K562 (cell line): ENCODE data around the gene KLHL35. TPM values are rescaled to one million over a fixed set of nuclear protein-coding genes. Genes with fewer than 3 reads are reported as not detected.

Experiments used
- BRD9 ChIP-seq: fragments of 450-650 bp; IDR thresholded peaks from 2 replicates; pipeline ENCODE4 v1.6.1; 2018; ENCODE audit warnings: low read depth; ENCODE audit not compliant: partially characterized antibody
- MTA1 ChIP-seq: fragments of 450-650 bp; IDR thresholded peaks from 2 replicates; pipeline ENCODE4 v1.6.1; 2017; ENCODE audit warnings: borderline replicate concordance
- NCOA2 ChIP-seq, 2 experiments: fragments of 450-650 bp; IDR thresholded peaks; 2 replicates each; pipeline ENCODE4 v1.6.1; 2018; ENCODE audit warnings: mild to moderate bottlenecking in 2 of 2, moderate library complexity in 1 of 2; ENCODE audit not compliant: partially characterized antibody in 2 of 2
- NCOR1 ChIP-seq: fragments of 450-650 bp; IDR thresholded peaks from 2 replicates; pipeline ENCODE4 v1.6.1; 2016; ENCODE audit warnings: mild to moderate bottlenecking, moderate library complexity
- POU5F1 ChIP-seq: fragments of 150-350 bp; IDR thresholded peaks from 2 replicates; pipeline ENCODE4 v1.6.1; 2014; ENCODE audit warnings: borderline replicate concordance, low read length, low read depth, mild to moderate bottlenecking; ENCODE audit not compliant: partially characterized antibody
- SIN3B ChIP-seq: fragments of 450-650 bp; IDR thresholded peaks from 2 replicates; pipeline ENCODE4 v1.6.1; 2017; ENCODE audit warnings: low read depth, mild to moderate bottlenecking, moderate library complexity
- SMAD1 ChIP-seq: fragments of 150-350 bp; IDR thresholded peaks from 2 replicates; pipeline ENCODE4 v1.6.1; 2014; ENCODE audit warnings: low read length, low read depth; ENCODE audit not compliant: partially characterized antibody
- SMAD4 ChIP-seq: fragments of 250-450 bp; sonication (Bioruptor Pico); conservative IDR thresholded peaks from 2 replicates; pipeline ENCODE4 v1.8.0; 2021; ENCODE audit warnings: inconsistent platforms, mild to moderate bottlenecking, moderate library complexity
- ZFP1 ChIP-seq: fragments of 450-650 bp; formaldehyde crosslinking; IDR thresholded peaks from 2 replicates; pipeline ENCODE4 v1.4.0; 2020; ENCODE audit warnings: mild to moderate bottlenecking, mixed read lengths
- ZNF408 ChIP-seq: fragments of 250-450 bp; sonication (Bioruptor Pico); IDR thresholded peaks from 2 replicates; pipeline ENCODE4 v1.4.0; 2020; ENCODE audit warnings: low read depth, mild to moderate bottlenecking, moderate library complexity
- ZNF639 ChIP-seq, 2 experiments: fragments of 200-800 bp in 1 of 2; sonication (Bioruptor generic) in 1 of 2; sonication (generic) in 1 of 2; formaldehyde crosslinking in 1 of 2; IDR thresholded peaks in 1 of 2; conservative IDR thresholded peaks in 1 of 2; 2 replicates each; pipeline versions ENCODE4 v1.5.0 to v1.6.1; 2016 to 2020; ENCODE audit warnings: missing compliant biosample characterization in 1 of 2, missing genetic modification characterization in 1 of 2, missing genetic modification reagents in 1 of 2
- ZZZ3 ChIP-seq: fragments of 450-650 bp; IDR thresholded peaks from 2 replicates; pipeline ENCODE4 v1.6.1; 2016; ENCODE audit warnings: antibody characterized with exemption, mild to moderate bottlenecking, moderate library complexity
- polyA plus RNA-seq, 8 experiments: library from polyadenylated mRNA; depleted of rRNA in 4 of 8; stranded (reverse) in 5 of 8; unstranded in 3 of 8; fragments of >200 nt; fragmentation: Nextera tagmentation in 2 of 8; fragmentation: Illumina TruSeq in 1 of 8; extraction: Ambion mirVana in 2 of 8; extraction: Trizol in 1 of 8; gene quantifications; 2 replicates each; pipeline versions ENCODE4 v1.2.1 to v1.2.3, GENCODE V29; 2011 to 2014; ENCODE audit warnings: inconsistent platforms in 1 of 8, missing spikeins in 1 of 8
- total RNA-seq, 7 experiments: library from RNA; depleted of rRNA in 6 of 7; stranded (reverse); fragments of >200 nt in 6 of 7; fragmentation: Illumina TruSeq in 2 of 7; extraction: Trizol in 2 of 7; gene quantifications; 2 replicates each; pipeline versions ENCODE4 v1.2.1 to v1.2.3, GENCODE V29; 2011 to 2021; ENCODE audit warnings: low replicate concordance in 1 of 7
- TF ChIP-seq, protein P1 (sequence below), 2 experiments: fragments of 450-650 bp; formaldehyde crosslinking in 1 of 2; IDR thresholded peaks; 2 replicates each; pipeline versions ENCODE4 v1.4.0 to v1.6.1; 2014 to 2020; ENCODE audit warnings: mild to moderate bottlenecking in 2 of 2, borderline replicate concordance in 1 of 2, low read depth in 1 of 2
- TF ChIP-seq, protein P2 (sequence below): sonication (generic); formaldehyde crosslinking; IDR thresholded peaks from 2 replicates; pipeline ENCODE4 v1.8.1; 2022; ENCODE audit warnings: missing genetic modification reagents

KLHL35 gene
- total and polyA plus RNA-seq, 9 of the 15 experiments (the other 6 are each of a cell fraction or from before 2014, with no cell fraction given): not detected

GRCh38 chr11:75480185-75481175 is 47.5 kb upstream of the KLHL35 start (continued):
- TF ChIP-seq, protein P1, sequence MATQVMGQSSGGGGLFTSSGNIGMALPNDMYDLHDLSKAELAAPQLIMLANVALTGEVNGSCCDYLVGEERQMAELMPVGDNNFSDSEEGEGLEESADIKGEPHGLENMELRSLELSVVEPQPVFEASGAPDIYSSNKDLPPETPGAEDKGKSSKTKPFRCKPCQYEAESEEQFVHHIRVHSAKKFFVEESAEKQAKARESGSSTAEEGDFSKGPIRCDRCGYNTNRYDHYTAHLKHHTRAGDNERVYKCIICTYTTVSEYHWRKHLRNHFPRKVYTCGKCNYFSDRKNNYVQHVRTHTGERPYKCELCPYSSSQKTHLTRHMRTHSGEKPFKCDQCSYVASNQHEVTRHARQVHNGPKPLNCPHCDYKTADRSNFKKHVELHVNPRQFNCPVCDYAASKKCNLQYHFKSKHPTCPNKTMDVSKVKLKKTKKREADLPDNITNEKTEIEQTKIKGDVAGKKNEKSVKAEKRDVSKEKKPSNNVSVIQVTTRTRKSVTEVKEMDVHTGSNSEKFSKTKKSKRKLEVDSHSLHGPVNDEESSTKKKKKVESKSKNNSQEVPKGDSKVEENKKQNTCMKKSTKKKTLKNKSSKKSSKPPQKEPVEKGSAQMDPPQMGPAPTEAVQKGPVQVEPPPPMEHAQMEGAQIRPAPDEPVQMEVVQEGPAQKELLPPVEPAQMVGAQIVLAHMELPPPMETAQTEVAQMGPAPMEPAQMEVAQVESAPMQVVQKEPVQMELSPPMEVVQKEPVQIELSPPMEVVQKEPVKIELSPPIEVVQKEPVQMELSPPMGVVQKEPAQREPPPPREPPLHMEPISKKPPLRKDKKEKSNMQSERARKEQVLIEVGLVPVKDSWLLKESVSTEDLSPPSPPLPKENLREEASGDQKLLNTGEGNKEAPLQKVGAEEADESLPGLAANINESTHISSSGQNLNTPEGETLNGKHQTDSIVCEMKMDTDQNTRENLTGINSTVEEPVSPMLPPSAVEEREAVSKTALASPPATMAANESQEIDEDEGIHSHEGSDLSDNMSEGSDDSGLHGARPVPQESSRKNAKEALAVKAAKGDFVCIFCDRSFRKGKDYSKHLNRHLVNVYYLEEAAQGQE (IDR thresholded peaks at IDR 0.05; ENCODE audit: borderline replicate concordance): no peak; the same call in 1 of the 2 replicates
- TF ChIP-seq, protein P1 (CRISPR knock-in tag; IDR thresholded peaks at IDR 0.05; ENCODE audit: low read depth): no peak
- TF ChIP-seq POU5F1 (no peak), SIN3B (no peak), ZNF639 (CRISPR knock-in tag; conservative IDR thresholded peaks at IDR 0.05 in 1 of 2, IDR thresholded peaks at IDR 0.05 in 1 of 2) (no peak; a peak in 1 of 4 replicates), ZNF408 (no peak), MTA1 (peak; percentile 77), NCOR1 (peak; percentile 57; the same call in 1 of the 2 replicates), NCOA2 (IDR thresholded peaks at IDR 0.05; ENCODE audit: partially characterized antibody in 2 of 2) (no peak), SMAD1 (no peak), SMAD4 (CRISPR knock-in tag) (peak; percentile 60; the same call in 1 of the 2 replicates), BRD9 (peak; percentile 93), ZZZ3 (no peak), ZFP1 (no peak)
- TF ChIP-seq, protein P2, sequence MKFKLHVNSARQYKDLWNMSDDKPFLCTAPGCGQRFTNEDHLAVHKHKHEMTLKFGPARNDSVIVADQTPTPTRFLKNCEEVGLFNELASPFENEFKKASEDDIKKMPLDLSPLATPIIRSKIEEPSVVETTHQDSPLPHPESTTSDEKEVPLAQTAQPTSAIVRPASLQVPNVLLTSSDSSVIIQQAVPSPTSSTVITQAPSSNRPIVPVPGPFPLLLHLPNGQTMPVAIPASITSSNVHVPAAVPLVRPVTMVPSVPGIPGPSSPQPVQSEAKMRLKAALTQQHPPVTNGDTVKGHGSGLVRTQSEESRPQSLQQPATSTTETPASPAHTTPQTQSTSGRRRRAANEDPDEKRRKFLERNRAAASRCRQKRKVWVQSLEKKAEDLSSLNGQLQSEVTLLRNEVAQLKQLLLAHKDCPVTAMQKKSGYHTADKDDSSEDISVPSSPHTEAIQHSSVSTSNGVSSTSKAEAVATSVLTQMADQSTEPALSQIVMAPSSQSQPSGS: no peak
